Fibroblast of skin of abdomen (primary cell): ENCODE measurements around the gene PAQR5.
A peak's percentile ranks its signal among the peaks of the same experiment; 100 is the strongest.
"Not testable (repeated sequence)": the region's sequence is repeated elsewhere in the genome, so short reads cannot be mapped to it uniquely, and the experiment has no call there.

Experiments
- DNase-seq: peaks from one replicate; pipeline ENCODE4 v3.0.0-alpha.2; 2013

The PAQR5 gene

DNA sequence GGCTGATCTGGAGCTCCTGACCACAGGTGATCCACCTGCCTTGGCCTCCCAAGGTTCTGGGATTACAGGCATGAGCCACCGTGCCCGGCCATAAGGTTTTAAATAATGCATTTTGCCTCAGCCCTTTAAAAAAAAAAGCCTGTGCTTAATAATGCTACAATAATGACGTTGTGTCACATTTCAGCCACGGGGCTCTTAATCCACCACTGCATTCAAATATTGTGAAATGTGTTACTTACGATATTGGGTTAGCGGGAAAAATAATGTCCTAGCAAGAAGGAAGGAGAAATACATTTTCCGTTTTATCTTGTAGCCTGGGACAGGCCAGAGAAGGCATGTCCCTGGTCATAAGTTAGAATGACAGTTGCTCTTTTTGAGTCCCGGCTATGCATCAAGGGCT lies 17.6 kb downstream of the PAQR5 start:
- no peak for DNase-seq

DNA sequence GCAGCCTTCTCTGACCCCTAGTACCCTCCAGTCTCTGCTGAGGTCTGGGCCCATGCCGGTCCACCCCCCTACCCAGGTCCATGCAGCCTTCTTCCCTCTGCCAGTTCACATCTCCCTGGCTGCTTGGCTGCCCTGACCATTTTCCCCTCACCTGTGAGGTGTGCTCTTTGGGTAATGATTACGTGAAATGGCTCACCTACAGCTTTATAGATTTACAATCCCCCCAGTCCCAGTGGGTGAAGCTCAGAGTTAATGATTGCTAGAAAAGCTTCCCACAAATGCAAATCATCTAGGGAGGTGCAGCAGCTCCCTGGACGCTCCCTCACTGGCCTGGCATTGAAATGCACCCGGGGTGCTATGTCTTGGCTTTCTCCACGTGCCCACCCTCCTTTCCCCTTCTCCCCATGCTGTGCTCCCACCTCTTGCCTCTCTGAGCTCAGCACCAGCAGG lies 18.7 kb downstream of the PAQR5 start:
- no peak for DNase-seq

DNA sequence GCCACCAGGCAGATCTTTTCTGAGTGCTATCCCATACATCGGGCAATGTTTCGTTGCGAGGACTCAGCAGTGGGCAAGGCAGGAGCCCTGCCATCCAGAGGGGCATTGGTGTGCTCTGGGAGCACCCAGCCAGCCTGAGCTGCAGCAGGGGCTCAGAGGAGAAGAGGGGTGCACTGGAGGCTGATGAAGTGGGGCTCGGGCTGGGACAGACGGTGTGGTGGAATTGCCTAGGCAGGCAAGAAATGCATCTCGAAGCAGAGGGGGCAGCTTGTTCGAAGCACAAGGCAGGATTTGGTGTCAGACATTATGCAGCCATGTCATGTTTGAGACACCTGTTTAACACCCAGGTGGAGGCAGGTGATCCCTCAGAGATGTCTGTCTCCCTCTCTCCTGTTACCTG lies 19.3 kb downstream of the PAQR5 start:
- no peak for DNase-seq

DNA sequence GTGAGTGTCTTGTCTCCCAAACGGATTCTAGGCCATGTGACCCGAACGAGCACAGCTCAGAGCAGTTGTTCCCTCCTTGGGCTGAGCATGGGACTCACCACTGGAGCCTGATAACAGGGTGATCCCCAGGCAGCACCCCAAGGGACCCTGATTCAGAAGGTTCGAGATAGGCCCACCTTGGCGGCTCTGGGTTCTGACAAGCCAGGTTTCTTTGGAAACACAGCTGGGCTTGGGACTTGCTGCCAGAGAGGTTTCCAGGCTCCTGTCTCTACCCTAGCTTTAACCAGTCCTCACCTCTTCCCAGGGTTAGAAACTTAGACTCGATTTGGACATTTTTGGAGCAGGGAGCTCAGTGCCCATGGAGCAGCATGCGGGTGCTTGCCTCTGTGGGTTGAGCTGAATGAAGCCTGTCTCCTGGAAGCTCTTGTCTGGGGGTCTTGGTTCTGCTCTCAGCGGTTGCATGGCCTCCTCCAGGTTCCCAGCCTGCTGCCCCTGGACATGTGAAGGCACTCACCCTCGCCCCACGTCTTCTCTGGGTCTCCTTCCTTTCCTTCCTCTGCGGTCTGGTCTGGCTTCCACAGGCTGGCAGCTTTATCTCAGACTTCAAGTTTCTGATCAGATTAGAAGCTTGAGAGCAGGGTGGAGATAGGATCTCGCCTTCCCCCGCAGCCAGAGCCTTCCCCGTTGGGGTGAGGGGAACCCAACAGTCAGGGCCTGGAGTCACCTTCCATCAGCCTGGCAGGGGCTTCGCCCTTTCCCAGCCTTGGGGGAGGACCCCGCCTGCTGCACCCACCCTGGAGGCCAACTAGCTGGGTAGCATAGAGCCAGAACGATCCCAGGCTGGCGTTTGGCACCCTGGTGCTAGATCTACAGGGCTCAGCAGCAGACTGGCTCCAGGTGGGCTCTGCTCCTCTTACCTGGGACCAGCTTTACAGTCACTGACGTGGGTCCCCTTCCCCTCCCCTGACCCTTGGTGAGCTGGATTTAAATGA lies 21.0 kb downstream of the PAQR5 start:
- DNase-seq = no peak

DNA sequence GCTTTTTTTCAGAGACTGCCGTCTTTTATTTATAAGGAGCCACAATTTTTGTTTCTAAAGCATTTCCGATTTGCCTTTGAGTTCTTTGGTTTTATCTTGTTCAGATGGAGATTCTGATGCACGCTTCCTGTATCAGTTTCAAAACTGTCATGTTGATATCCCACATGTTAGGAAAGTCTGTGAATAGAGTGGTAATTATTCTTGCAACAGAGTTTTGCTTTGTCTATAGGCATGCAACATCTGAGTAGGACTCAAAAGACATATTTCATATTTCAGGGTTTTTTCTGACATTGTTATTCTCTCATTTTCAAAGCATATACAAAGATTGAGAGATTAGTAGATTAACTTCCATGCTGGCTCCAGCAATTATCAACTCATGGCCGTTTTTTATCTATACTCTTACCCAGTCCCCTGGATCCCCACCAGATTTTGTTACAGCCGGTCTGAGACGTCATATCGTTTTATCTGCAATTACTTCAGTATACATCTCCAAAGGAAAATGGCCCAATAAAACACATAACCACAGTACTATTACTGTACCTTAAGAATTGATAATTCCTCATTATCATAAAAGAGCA lies 22.4 kb downstream of the PAQR5 start:
- no peak for DNase-seq

DNA sequence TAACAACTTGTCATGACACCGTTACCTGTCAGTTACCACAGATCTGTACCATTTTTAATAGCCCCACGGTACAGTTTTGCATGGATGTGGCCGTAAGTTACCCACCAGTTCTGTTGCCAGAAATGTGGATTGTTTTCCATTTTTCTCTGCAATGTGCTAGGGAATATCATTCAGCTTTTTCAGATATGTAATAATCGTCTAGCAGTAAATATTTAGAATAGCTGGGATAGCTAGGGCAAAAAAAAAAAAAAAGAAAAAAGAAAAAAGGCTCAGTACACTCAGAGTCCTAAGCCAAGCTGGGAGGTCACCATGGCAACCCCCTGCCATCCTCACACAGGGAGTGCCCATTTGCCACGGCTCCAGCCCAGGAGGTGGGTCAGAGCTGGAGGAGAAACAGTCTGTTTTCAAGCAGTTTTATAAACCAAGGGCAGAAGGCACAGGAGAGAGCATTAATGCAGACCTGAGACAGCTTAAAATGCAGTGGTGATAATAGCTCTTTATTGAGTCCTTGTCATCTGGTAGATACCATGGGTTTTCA lies 25.2 kb downstream of the PAQR5 start:
- DNase-seq = no peak

DNA sequence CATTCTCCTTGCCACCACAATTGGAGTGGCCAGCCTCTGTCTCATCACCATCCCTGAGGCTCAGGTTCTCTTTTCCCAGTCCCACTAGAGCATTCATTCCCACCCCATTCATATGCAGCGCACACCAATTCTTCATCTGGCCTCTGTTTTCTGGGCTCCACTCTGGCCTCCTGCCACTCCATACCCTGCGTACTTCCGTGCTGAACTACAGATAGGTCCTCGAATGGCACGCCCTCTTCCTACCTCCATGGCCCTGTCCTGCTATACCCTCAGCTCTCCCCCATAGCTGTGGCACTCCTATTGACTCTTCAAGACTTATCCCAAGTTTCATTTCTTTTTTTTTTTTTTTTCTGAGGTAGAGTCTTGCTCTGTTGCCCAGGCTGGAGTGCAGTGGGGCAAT lies 25.9 kb downstream of the PAQR5 start:
- no peak for DNase-seq

DNA sequence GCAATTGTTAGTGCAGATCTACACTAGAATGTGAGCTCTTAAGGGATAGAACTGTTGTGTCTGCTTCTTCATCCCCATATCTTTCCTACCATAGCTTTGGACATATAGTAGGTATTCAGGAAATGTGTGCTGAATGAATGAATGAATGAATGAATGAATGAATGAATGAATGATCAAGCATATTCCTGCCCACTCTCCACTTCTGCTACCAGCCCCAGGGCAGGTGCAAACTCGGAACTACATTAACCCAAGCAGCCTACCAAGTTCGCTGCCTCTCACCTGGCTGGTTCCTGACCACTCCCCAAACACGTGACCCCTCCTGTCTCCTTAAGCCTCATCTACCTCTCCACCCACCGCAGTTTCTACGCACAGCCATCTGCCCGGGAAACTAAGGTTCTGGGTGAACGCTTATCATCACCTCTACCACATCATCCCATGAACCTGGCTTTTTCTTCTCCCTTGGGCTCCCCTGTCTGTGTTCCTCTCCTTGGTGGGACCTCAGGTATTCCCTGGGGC lies 26.8 kb downstream of the PAQR5 start:
- no peak for DNase-seq

DNA sequence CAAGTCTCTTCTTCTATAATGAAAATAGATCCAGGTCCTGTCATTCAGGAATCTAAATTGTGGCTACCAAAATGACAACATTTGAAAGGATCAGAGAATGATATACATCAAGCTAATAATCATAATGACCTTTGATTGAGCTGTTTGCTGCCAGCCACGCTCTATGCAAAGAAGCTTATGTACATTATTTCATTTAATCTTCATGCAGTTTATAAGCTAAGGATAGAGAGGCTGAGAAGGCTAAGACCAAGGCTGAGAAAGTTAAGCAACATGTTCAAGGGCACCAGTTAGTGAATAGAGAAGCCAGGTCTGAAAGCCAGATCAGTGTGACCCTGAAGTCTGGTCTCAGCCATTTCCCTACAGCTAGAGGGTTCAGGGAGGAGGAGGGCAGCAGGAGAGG lies 29.4 kb downstream of the PAQR5 start:
- DNase-seq = no peak

DNA sequence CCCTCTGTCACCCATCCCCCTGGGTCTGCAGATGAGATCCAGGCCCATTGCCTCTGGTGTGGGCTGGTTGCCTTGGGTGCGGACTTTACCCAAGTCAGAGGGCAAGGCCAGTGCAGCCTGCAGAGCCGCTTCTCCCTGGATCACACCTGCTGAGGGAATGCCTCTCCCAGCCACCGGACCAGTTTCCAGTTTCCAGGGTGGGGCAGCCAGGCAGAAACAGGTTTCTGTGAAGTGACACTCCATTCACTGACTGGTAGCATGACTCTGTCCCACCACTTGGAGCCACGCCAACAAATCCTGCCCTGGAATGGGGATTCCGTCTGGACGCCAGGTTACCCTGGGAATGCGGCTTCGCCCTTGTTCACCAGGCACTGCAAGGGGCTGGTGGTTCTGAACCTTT lies 30.0 kb downstream of the PAQR5 start:
- DNase-seq = no peak

DNA sequence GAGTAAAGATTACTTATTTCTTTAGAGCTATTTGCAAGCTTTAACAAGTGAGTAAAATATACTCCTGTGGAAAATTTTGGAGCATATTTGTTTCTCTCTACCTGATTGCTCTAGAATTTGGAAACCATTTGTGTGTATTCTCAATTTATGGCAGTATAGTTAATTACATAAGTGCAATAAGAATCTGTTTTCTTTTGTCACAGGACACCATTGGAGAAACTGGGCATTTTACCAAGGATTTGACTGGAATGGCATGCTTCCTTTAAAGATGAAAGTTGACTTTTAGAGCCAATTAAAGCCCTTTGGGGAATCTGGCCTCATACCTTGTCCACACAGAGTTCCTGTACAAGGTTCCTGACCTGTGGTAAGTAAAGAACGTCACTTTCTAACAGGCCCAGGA lies 38.4 kb downstream of the PAQR5 start:
- peak; percentile 24 for DNase-seq

DNA sequence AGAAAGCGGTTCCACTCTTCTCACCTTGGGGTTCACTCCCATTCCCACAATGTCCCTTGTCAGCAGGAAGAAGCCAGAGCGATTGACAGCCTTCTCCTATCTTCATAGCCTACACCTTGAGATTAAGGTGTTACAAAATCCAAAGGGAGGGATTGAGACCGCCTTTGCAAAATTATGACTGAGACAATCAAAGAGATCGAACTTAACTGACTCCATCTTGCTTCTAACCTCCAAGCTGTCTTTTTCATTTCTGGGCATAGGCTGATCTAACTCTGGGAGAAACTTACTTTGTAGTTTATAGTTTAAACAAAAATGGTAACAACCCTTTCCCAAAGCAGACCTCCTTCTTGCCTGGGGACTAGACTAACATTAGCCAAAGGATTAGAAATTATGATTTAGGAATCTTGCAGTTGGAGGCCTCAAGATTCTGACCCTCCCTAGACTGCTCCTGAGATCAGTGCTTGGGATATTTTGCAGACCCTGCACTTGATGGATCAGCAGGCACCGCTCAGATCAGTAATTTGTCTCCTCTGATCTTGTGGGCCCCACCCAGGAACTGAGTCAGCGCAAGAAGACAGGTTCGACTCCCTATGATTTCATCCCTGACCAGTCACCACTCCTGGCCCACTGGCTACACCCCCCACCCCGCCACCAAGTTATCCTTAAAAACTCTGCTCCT lies 40.0 kb downstream of the PAQR5 start:
- no peak for DNase-seq

DNA sequence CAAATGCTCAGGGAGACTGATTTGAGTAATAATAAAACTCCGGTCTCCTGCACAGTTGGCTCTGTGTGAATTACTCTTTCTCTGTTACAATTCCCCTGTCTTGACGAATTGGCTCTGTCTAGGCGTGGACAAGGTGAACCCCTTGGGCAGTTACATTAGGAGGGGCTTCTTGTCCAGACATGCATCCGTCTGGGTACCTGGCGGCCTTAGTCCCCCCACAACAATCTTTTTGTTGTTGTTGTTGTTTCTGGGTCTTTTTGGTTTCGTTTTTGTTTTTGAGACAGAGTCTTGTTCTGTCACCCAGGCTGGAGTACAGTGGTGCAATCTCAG lies 40.5 kb downstream of the PAQR5 start:
- not testable (repeated sequence) for DNase-seq

DNA sequence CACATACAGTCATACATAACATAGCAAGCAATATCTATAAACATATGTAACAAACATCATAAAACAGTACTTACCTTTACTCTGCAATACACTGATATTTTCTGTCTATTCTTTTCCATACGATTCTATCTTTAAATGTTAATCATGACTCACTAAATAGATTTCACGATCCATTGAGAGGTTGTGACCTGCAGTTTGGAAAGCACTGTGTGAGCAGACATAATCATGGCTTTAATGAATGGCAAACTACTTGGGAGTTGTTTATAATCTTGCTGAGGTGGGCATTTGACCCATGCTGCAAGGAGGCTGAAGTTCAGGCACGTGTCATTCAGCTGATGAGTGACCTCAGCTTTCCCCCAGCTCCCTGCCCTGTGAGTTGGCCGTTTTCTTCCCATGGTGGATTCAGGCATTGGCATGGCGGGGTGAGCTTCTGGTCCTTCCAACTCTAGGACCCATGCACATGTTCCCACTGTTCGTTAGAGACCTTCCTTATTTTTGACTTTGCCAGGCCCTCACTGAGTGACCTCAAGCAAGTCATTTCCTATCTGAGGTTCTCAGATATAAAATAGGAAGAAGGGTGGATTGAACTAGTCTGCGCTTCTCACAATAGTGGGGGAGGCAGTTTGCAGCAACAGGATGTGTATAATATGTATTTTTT lies 41.7 kb downstream of the PAQR5 start:
- DNase-seq = no peak

DNA sequence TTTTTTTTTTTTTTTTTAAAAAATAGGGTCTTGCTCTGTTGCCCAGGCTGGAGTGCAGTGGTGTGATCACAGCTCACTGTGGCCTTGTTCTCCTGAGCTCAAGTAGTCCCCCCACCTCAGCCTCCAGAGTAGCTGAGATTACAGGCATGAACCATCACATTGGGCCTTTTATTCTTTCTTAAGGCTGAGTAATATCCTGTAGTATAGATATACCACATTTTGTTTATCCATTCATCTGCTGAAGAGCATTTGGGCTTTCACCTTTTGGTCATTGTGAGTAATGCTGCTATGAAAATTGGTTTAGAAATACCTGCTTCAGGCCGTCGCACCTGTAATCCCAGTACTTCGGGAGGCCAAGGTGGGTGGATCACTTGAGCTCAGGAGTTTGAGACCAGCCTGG lies 42.6 kb downstream of the PAQR5 start:
- no peak for DNase-seq

DNA sequence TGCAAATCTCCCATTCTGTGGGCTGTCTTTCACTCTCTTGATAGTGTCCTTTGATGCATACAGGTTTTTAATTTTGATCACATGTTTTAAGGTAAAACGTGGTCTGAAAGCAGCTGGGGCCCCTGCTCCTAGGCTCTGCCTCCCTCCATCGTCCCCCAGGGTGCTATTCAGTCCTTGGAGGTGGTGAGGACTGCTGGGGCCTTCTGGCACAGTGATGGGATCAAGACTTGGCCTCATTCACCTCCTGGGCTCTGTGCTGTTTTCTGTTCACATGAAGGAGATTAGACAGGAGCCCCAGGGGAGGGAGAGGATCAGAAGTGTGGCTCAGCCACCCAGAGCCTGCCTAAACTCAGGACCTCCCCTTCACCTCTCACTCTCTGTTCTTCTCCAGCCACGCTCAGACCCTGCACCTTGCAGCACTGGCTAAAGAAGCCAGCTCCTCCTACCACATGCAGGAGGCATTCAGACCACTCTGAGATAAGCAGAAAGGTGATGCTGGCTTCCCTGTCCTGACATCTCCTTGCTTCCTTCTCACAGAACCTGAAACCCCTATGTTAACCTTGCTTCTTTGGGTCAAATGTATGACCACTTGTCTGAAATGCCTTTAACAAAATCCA lies 43.9 kb downstream of the PAQR5 start:
- DNase-seq = no peak

DNA sequence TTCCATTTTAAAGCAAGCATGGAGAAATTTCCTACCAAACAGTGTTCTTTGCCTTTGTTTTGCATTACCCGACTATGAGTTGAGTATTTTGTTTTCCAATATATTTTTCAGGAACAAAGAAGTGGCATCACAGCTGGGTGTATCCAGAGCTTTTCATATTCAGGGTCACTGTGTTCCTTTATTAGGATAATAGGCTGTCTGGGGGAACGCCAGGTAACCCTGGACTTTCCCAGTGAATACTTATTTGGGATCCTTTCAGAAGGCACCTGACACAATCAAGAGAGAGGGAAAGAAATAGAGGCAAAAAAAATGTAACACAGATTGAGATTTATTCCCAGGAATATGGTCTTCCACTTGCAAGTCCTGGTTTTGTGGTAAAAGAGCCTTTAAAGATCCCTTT lies 44.4 kb downstream of the PAQR5 start:
- DNase-seq = no peak

DNA sequence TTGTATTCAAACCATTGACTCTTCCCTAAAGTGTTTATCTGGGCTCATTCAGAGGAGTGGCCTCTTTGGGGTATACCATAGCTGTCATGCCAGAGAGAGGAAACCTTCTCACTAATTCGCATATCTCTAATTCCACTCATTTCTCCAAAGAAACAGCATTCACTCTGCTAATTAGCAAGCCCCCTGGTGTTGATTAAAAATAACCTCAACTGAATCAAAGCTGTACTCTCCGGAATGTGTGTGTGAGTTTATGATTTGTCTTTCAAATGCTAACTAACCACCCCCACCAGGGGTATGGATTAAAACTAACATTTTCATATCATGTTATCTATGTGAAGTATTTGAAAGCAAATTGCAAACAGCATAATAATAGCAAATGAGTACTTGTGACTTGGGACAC lies 45.5 kb downstream of the PAQR5 start:
- DNase-seq = no peak

DNA sequence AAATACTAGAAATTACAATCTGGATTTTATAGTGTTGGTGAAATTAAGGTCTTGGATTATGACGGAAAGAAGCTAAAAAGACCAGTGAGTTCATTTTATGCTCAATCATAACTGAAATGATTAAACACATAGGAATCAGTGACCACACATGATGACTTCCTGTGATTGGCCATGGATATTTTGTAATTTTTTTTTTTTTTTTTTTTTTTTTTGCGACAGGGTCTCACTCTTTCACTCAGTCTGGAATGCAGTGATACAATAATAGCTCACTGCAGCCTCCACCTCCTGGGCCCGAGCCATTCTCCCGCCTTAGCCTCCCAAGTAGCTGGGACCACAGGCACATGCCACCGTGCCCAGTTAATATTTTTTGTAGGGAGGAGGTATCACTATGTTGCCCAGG lies 47.4 kb downstream of the PAQR5 start:
- DNase-seq = peak; percentile 59

DNA sequence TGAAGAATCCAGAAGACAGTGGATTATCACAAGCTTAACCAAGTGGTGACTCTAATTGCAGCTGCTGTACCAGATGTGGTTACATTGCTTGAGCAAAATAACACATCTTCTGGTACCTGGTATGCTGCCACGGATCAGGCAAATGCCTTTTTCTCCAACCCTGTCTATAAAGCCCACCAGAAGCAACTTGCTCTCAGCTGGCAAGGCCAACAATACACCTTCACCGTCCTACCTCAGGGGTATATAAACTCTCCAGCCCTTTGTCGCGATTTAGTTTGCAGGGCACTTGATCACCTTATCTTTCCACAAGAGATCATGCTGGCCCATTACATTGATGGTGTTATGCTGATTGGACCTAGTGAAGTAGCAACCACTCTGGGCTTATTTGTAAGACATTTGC lies 52.6 kb downstream of the PAQR5 start:
- DNase-seq = no peak

DNA sequence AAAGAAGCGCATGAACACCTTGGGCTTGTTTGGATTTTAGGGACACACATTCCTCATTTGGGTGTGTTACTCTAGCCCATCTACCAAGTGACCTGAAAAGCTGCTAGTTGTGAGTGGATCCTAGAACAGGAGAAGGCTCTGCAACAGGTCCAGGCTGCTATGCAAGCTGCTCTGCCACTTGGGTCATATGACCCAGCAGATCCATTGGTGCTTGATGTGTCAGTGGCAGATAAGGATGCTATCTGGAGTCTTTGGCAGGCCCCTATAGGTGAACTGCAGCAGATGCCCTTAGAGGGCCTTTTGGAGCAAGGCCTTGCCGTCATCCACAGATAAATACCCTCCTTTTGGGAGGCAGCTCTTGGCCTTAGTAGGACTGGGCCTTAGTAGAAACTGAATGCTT lies 53.2 kb downstream of the PAQR5 start:
- DNase-seq = no peak
